ENCODE results near the gene CCL26.
"Not testable (repeated sequence)": the region's sequence is repeated elsewhere in the genome, so short reads cannot be mapped to it uniquely, and the experiment has no call there.

CCL26 gene

GRCh38 chr7:75793676-75794075 lies 21.7 kb upstream of the CCL26 start:
- H3K4me3 ChIP-seq (ENCODE audit: low read length), result no peak overlapping the region
- TF ChIP-seq CTCF (conservative IDR thresholded peaks at IDR 0.05; ENCODE audit: low read depth, low read length), result no peak
- no peak for DNase-seq (ENCODE audit: low read depth)

- not testable (repeated sequence) for H3K4me3 ChIP-seq (ENCODE audit: low read length); DNase-seq (ENCODE audit: low read depth)
These were observed 20.6 kb upstream of the CCL26 start for GRCh38 chr7:75792567-75792966.

GRCh38 chr7:75789361-75789924 lies 17.4 kb upstream of the CCL26 start:
- no peak overlapping the region for H3K4me3 ChIP-seq (ENCODE audit: low read length)
- no peak for DNase-seq (ENCODE audit: low read depth)
- TF ChIP-seq CTCF (conservative IDR thresholded peaks at IDR 0.05; ENCODE audit: low read depth, low read length), result no peak

- not testable (repeated sequence) for DNase-seq (ENCODE audit: low read depth)
These were observed 16.3 kb upstream of the CCL26 start for GRCh38 chr7:75788154-75788847.

GRCh38 chr7:75783058-75783457 lies 11.0 kb upstream of the CCL26 start:
- H3K4me3 ChIP-seq (ENCODE audit: low read length); DNase-seq (ENCODE audit: low read depth): not testable (repeated sequence)

More at GRCh38 chr7:75788154-75788847, 16.3 kb upstream of the CCL26 start:
- not testable (repeated sequence) for H3K4me3 ChIP-seq (ENCODE audit: low read length)

- DNase-seq (ENCODE audit: low read depth); H3K4me3 ChIP-seq (ENCODE audit: low read length): not testable (repeated sequence)
These were observed 8.7 kb upstream of the CCL26 start for GRCh38 chr7:75780647-75781273.

- not testable (repeated sequence) for DNase-seq (ENCODE audit: low read depth); H3K4me3 ChIP-seq (ENCODE audit: low read length)
These were observed 7.5 kb upstream of the CCL26 start for GRCh38 chr7:75779516-75779915.

- not testable (repeated sequence) for DNase-seq (ENCODE audit: low read depth); H3K4me3 ChIP-seq (ENCODE audit: low read length)
These were observed 7.0 kb upstream of the CCL26 start for GRCh38 chr7:75779035-75779434.

GRCh38 chr7:75776295-75776971 lies 4.4 kb upstream of the CCL26 start:
- no peak for DNase-seq (ENCODE audit: low read depth)
- no peak overlapping the region for H3K4me3 ChIP-seq (ENCODE audit: low read length)
- no peak for TF ChIP-seq CTCF (conservative IDR thresholded peaks at IDR 0.05; ENCODE audit: low read depth, low read length)

- not testable (repeated sequence) for H3K4me3 ChIP-seq (ENCODE audit: low read length); DNase-seq (ENCODE audit: low read depth)
These were observed 1.9 kb upstream of the CCL26 start for GRCh38 chr7:75773958-75774357.

GRCh38 chr7:75771224-75771623 lies 787 bp downstream of the CCL26 start:
- H3K4me3 ChIP-seq (ENCODE audit: low read length), result no peak overlapping the region
- TF ChIP-seq CTCF (conservative IDR thresholded peaks at IDR 0.05; ENCODE audit: low read depth, low read length), result no peak
- no peak for DNase-seq (ENCODE audit: low read depth)

Data from retinal pigment epithelial cell (primary cell).